GM12865 (cell line): ENCODE data around the gene PACS1.
A peak's percentile ranks its signal among the peaks of the same experiment; 100 is the strongest.

Source experiments
- DNase-seq: peaks from one replicate; pipeline ENCODE4 v3.0.0; 2010; ENCODE audit warnings: low read depth
- H3K4me3 ChIP-seq: 2 replicates; pipeline ENCODE4 v1.5.1; 2011; ENCODE audit warnings: mild to moderate bottlenecking, low read depth, low read length, control low read depth
- CTCF ChIP-seq: IDR thresholded peaks from 2 replicates; pipeline ENCODE4 v1.5.1; 2011; ENCODE audit warnings: low read length, control low read depth, low read depth, inconsistent platforms; ENCODE audit not compliant: insufficient read depth; ENCODE audit errors: missing control alignments

The PACS1 gene

DNA sequence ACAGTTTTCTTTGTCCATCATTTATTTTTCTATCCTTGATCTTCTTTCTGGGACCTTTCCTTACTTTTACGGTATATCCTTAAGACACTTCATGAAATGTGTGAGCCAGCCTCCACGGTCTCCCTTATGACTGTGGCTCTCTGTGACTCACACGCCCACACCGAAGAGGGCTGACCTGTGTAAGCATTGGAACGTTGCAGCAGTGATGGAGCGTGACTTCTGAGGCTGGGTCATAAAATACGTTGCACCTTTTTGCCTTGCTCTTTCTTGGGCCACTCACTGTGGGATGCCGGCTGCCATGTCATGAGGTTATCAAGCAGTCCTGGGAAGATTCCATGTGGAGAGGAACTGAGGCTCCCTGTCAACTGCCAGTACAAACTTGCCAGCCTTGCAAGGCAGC, 102.1 kb downstream of the PACS1 start:
- TF ChIP-seq CTCF: no peak
- no peak overlapping the region for H3K4me3 ChIP-seq
- DNase-seq: no peak

DNA sequence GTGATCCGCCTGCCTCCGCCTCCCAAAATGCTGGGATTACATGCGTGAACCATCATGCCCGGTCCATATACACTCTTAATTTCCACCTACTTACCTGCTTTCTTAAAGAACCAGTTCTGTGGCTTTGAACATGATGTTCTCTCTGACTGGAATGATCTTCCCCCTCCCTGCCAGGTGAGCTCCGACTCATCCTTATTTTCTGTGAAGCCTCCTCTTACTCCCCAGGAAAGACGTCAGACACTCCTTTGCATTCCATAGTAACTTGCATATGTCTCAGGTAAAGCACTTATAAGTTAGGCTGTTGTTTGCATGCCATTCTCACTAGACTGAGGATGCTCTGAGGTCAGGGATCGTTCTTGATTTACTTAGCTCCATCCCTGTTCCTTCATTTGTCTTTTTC, 106.6 kb downstream of the PACS1 start:
- no peak for DNase-seq
- no peak for TF ChIP-seq CTCF
- H3K4me3 ChIP-seq: no peak overlapping the region

- no peak overlapping the region for H3K4me3 ChIP-seq
- no peak for TF ChIP-seq CTCF
- DNase-seq: no peak
Measured at GRCh38 chr11:66178183-66178582, 108.1 kb downstream of the PACS1 start.

DNA sequence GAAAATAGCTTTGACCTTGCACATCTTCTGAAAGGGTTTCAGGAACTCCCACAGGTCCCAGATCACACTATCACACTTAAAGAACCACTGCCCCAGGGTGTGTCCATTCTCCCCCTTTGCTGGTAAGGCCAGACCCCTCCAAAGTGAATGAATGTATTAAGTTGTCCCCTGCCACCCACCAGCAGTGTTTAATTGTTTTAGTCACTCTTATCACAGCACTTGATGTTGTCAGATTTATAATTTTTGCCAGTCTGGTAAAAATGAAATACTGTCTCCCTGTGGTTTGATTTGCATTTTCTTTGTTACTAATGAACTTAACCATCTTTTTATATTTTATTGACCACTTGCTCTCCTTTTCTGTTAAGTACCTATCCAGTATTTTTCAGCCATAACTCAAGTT, 108.8 kb downstream of the PACS1 start:
- DNase-seq: peak; percentile 18
- no peak for TF ChIP-seq CTCF
- H3K4me3 ChIP-seq: no peak overlapping the region

- H3K4me3 ChIP-seq: no peak overlapping the region
- no peak for DNase-seq
- TF ChIP-seq CTCF: no peak
Measured at GRCh38 chr11:66181632-66182315, 111.7 kb downstream of the PACS1 start.

GRCh38 chr11:66183494-66184048, 113.5 kb downstream of the PACS1 start:
- no peak overlapping the region for H3K4me3 ChIP-seq
- DNase-seq: peak; percentile 43
- no peak for TF ChIP-seq CTCF

- DNase-seq: no peak
- no peak overlapping the region for H3K4me3 ChIP-seq
- TF ChIP-seq CTCF: no peak
Measured at GRCh38 chr11:66184728-66185127, 114.7 kb downstream of the PACS1 start.
